Body of pancreas (tissue), 4 donors: Measurements from ENCODE around the gene LRP1. TPM values are rescaled to one million over a fixed set of nuclear protein-coding genes. Genes with fewer than 3 reads are reported as not detected.

Source experiments
- ATAC-seq: fragments of 150-250 bp; one replicate; pipeline ENCODE4 v1.9.1; 2016
- DNase-seq, 4 donors: peaks; one replicate each; pipeline ENCODE4 v3.0.0-alpha.2; 2019
- H3K27ac ChIP-seq, 4 donors: fragments of 200-600 bp; sonication (generic); 1 replicate in 3 of 4; 2 replicates in 1 of 4; pipeline versions ENCODE4 v1.5.1 to v1.6.1; 2016 to 2019; ENCODE audit warnings: mild to moderate bottlenecking in 1 of 4, mixed read lengths in 1 of 4, moderate library complexity in 1 of 4
- H3K27me3 ChIP-seq, 2 donors: fragments of 200-600 bp; sonication (generic); one replicate each; pipeline ENCODE4 v1.6.0; 2016; ENCODE audit warnings: mild to moderate bottlenecking in 1 of 2
- H3K36me3 ChIP-seq, 2 donors: fragments of 200-600 bp; sonication (generic); replicated peaks in 1 of 2; 2 replicates each; pipeline ENCODE4 v1.5.1; 2016; ENCODE audit warnings: low read depth in 2 of 2; ENCODE audit not compliant: insufficient read depth in 1 of 2
- H3K4me1 ChIP-seq: fragments of 200-600 bp; sonication (generic); one replicate; pipeline ENCODE4 v1.6.0; 2016
- H3K4me3 ChIP-seq, 2 donors: fragments of 200-600 bp; sonication (generic); 1 replicate in 1 of 2; 2 replicates in 1 of 2; pipeline ENCODE4 v1.5.1; 2016 to 2019
- H3K9me3 ChIP-seq, 3 donors: fragments of 200-600 bp; sonication (generic); 1 replicate in 2 of 3; 2 replicates in 1 of 3; pipeline ENCODE4 v1.5.1; 2016
- POLR2A ChIP-seq, 3 donors: fragments of 450-650 bp; IDR thresholded peaks; one replicate each; pipeline ENCODE4 v1.6.1; 2016; ENCODE audit warnings: antibody characterized with exemption in 3 of 3, mild to moderate bottlenecking in 2 of 3
- WGBS, 2 donors: methylation state at CpG; one replicate each; pipeline ENCODE4 v1.1.5; 2017; 5-methylcytosine and 5-hydroxymethylcytosine counted together
- intact Hi-C: fragments of 100-400 bp; cut with DNase I; formaldehyde crosslinking; loops from one replicate; pipeline ENCODE4 v1.15.1; 2023
- total RNA-seq, 2 donors: library from RNA; depleted of rRNA; stranded (reverse); fragments of >200 nt; gene quantifications; one replicate each; pipeline ENCODE4 v1.1.0, GENCODE V29; 2016
- TF ChIP-seq, protein P1 (sequence below), 7 experiments: fragments of 450-650 bp in 4 of 7; fragments of 200-600 bp in 3 of 7; sonication (generic) in 3 of 7; IDR thresholded peaks; one replicate each; pipeline ENCODE4 v1.5.1; 2016 to 2019; ENCODE audit warnings: antibody characterized with exemption in 7 of 7

Gene LRP1
- total RNA-seq, 2 donors from 2014 or later: 61.2 to 162 TPM

DNA sequence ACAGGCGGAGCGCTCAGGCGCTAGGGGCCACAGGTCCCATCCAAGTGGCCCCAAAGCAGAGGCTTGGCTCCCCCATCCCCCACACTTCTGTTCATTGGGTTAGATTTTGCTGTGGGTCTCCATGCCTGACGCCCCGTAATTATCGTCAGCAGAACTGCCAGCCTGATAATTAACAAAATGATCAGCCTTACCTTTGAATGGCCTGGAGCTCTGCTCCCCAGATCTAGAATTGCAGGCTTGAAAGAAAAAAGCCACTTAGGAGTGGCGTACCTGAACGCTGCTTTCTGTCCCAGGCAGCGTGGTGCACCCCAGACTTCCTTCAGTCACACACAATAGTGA lies 47.8 kb downstream of the LRP1 start:
- H3K4me1 ChIP-seq: no peaks in the 10 kb centered on the region

DNA sequence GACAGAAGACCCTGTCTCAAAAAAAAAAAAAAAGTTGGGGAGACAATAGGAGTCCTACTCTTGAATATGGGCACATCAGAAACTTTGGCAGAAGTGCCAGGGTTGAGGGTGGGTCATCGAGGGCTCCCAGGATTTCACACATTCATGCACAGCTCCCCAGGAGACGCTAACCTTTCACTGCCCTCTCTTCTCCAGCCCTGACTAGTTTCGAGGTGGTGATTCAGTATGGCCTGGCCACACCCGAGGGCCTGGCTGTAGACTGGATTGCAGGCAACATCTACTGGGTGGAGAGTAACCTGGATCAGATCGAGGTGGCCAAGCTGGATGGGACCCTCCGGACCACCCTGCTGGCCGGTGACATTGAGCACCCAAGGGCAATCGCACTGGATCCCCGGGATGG lies 48.6 kb downstream of the LRP1 start:
- H3K27me3 ChIP-seq: no peaks in the 10 kb centered on the region
- H3K36me3 ChIP-seq: no peaks in the 10 kb centered on the region
- no peaks in the 10 kb centered on the region for H3K4me1 ChIP-seq
- H3K4me3 ChIP-seq: no peak overlapping the region
- H3K9me3 ChIP-seq: no peaks in the 10 kb centered on the region
- TF ChIP-seq, protein P1, sequence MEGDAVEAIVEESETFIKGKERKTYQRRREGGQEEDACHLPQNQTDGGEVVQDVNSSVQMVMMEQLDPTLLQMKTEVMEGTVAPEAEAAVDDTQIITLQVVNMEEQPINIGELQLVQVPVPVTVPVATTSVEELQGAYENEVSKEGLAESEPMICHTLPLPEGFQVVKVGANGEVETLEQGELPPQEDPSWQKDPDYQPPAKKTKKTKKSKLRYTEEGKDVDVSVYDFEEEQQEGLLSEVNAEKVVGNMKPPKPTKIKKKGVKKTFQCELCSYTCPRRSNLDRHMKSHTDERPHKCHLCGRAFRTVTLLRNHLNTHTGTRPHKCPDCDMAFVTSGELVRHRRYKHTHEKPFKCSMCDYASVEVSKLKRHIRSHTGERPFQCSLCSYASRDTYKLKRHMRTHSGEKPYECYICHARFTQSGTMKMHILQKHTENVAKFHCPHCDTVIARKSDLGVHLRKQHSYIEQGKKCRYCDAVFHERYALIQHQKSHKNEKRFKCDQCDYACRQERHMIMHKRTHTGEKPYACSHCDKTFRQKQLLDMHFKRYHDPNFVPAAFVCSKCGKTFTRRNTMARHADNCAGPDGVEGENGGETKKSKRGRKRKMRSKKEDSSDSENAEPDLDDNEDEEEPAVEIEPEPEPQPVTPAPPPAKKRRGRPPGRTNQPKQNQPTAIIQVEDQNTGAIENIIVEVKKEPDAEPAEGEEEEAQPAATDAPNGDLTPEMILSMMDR (IDR thresholded peaks at IDR 0.05): no peak
- TF ChIP-seq POLR2A (IDR thresholded peaks at IDR 0.05): no peak
- DNase-seq (no peak), ATAC-seq (no peak)
- intact Hi-C loops: loop anchor here (5.0 kb wide), 1 partner anchor 45 kb away; no protein-coding TSS in a partner anchor
- no peak overlapping the region for H3K27ac ChIP-seq
- WGBS, 2 donors: 81 to 84% methylated on average over 6 to 9 of the region's 9 CpGs

More for the DNA sequence above, 47.8 kb downstream of the LRP1 start:
- 78 to 98% methylated on average over 6 to 9 of the region's 9 CpGs for WGBS, 2 donors
- ATAC-seq (no peak), DNase-seq (no peak)
- Histone ChIP-seq H3K9me3 (no peaks in the 10 kb centered on the region), H3K27ac (no peak overlapping the region), H3K4me3 (no peak overlapping the region), H3K36me3 (no peaks in the 10 kb centered on the region), H3K27me3 (no peaks in the 10 kb centered on the region)
- TF ChIP-seq POLR2A (IDR thresholded peaks at IDR 0.05): no peak
- TF ChIP-seq, protein P1 (IDR thresholded peaks at IDR 0.05): peak in 1 of 7 experiments; percentile 3
- intact Hi-C loops: loop anchor here (5.0 kb wide), 1 partner anchor 44 kb away; no protein-coding TSS in a partner anchor

DNA sequence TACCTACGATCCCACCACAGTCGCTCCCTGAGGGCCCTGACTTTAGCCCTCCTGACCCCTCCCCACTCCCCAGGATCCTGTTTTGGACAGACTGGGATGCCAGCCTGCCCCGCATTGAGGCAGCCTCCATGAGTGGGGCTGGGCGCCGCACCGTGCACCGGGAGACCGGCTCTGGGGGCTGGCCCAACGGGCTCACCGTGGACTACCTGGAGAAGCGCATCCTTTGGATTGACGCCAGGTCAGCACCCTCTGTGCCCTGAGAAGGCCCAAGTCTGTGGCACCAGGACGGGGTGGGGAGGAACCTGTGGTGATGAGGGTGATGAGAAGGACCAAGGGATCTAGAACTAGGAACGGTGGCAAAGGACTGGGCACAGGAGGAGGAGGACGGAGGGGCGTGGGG lies 49.1 kb downstream of the LRP1 start:
- no peaks in the 10 kb centered on the region for H3K27me3 ChIP-seq
- no peak for ATAC-seq
- no peaks in the 10 kb centered on the region for H3K9me3 ChIP-seq
- no peak overlapping the region for H3K27ac ChIP-seq
- no peak overlapping the region for H3K4me3 ChIP-seq
- no peak for DNase-seq
- H3K4me1 ChIP-seq: no peaks in the 10 kb centered on the region
- TF ChIP-seq, protein P1 (IDR thresholded peaks at IDR 0.05): no peak
- TF ChIP-seq POLR2A (IDR thresholded peaks at IDR 0.05): no peak
- intact Hi-C loops: loop anchor here (5.0 kb wide), 1 partner anchor 45 kb away; no protein-coding TSS in a partner anchor
- no peaks in the 10 kb centered on the region for H3K36me3 ChIP-seq
- 92 to 95% methylated on average over 14 to 15 of the region's 16 CpGs for WGBS, 2 donors

DNA sequence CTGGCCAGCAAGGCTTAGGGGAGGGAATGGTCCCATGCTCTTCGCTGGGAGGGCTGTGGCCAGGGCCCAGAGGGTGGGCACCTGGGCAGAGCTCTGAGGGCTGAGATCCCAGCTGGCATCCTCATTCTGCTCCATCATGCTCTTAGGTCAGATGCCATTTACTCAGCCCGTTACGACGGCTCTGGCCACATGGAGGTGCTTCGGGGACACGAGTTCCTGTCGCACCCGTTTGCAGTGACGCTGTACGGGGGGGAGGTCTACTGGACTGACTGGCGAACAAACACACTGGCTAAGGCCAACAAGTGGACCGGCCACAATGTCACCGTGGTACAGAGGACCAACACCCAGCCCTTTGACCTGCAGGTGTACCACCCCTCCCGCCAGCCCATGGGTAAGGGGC lies 49.9 kb downstream of the LRP1 start:
- WGBS, 2 donors: 84 to 90% methylated on average over 6 to 14 of the region's 14 CpGs
- no peak for DNase-seq
- intact Hi-C loops: loop anchor here (5.0 kb wide), 1 partner anchor 46 kb away; no protein-coding TSS in a partner anchor
- Histone ChIP-seq H3K4me1 (no peaks in the 10 kb centered on the region), H3K27ac (no peak overlapping the region), H3K4me3 (no peak overlapping the region), H3K9me3 (no peaks in the 10 kb centered on the region), H3K36me3 (no peaks in the 10 kb centered on the region), H3K27me3 (no peaks in the 10 kb centered on the region)
- TF ChIP-seq, protein P1 (IDR thresholded peaks at IDR 0.05): no peak
- no peak for TF ChIP-seq POLR2A (IDR thresholded peaks at IDR 0.05)
- no peak for ATAC-seq
